Neural cell (in vitro differentiated cells): ENCODE data around the gene USP2.

Experiments used
- CTCF ChIP-seq: fragments of 450-650 bp; IDR thresholded peaks from 2 replicates; pipeline ENCODE4 v1.5.1; 2014; ENCODE audit warnings: antibody characterized with exemption, mild to moderate bottlenecking, moderate library complexity; ENCODE audit not compliant: poor library complexity, severe bottlenecking
- EZH2 ChIP-seq: fragments of 200-600, 300-800 bp; shearing (Covaris generic), sonication (generic); IDR thresholded peaks from 2 replicates; pipeline ENCODE4 v1.6.1; 2014; ENCODE audit warnings: antibody characterized with exemption, low read length, borderline replicate concordance, mild to moderate bottlenecking; ENCODE audit not compliant: insufficient read depth, poor library complexity, severe bottlenecking
- MXI1 ChIP-seq: fragments of 450-650 bp; conservative IDR thresholded peaks from 2 replicates; pipeline ENCODE4 v1.6.1; 2014; ENCODE audit warnings: antibody characterized with exemption, mild to moderate bottlenecking; ENCODE audit not compliant: poor library complexity, severe bottlenecking
- POLR2AphosphoS5 ChIP-seq: IDR thresholded peaks from 2 replicates; pipeline ENCODE4 v1.6.1; 2012
- REST ChIP-seq: IDR thresholded peaks from 2 replicates; pipeline ENCODE4 v1.6.1; 2012; ENCODE audit warnings: borderline replicate concordance
- SMC3 ChIP-seq: fragments of 450-650 bp; conservative IDR thresholded peaks from 2 replicates; pipeline ENCODE4 v1.6.1; 2014; ENCODE audit warnings: antibody characterized with exemption, mild to moderate bottlenecking, moderate library complexity; ENCODE audit not compliant: poor library complexity
- TAF1 ChIP-seq: IDR thresholded peaks from 2 replicates; pipeline ENCODE4 v1.6.1; 2012; ENCODE audit warnings: low read depth

- TF ChIP-seq REST (no peak), CTCF (no peak), POLR2AphosphoS5 (no peak), EZH2 (no peak), MXI1 (no peak), SMC3 (no peak), TAF1 (no peak)
Observed at GRCh38 chr11:119346605-119347004, 34.9 kb downstream of the USP2 start, which contains the start of gene MFRP.
